Loucy (cell line): ENCODE results near the gene SNRNP25.
"Not testable (repeated sequence)": the region's sequence is repeated elsewhere in the genome, so short reads cannot be mapped to it uniquely, and the experiment has no call there.

Experiments used
- H2AFZ ChIP-seq: fragments of 200-600 bp; sonication (generic); 2 replicates; pipeline ENCODE4 v1.6.0; 2016; ENCODE audit warnings: antibody characterized with exemption, mild to moderate bottlenecking, low read length, moderate library complexity
- H3F3A ChIP-seq: fragments of 200-600 bp; 2 replicates; pipeline ENCODE4 v1.6.0; 2016; ENCODE audit warnings: antibody characterized with exemption, low read depth, mild to moderate bottlenecking
- H3K27me3 ChIP-seq: fragments of 200-600 bp; sonication (generic); 2 replicates; pipeline ENCODE4 v1.6.1; 2014; ENCODE audit warnings: low read length, mild to moderate bottlenecking; ENCODE audit not compliant: insufficient read depth, poor library complexity, severe bottlenecking
- H3K36me3 ChIP-seq: fragments of 200-600 bp; sonication (generic); 2 replicates; pipeline ENCODE4 v1.6.1; 2016; ENCODE audit warnings: low read length; ENCODE audit not compliant: insufficient read depth
- H3K4me1 ChIP-seq: fragments of 200-600 bp; sonication (generic); 2 replicates; pipeline ENCODE4 v1.5.1; 2014; ENCODE audit warnings: low read length, mild to moderate bottlenecking; ENCODE audit not compliant: insufficient read depth, poor library complexity, severe bottlenecking
- H3K4me2 ChIP-seq: fragments of 200-600 bp; sonication (generic); 2 replicates; pipeline ENCODE4 v1.6.0; 2014; ENCODE audit warnings: antibody characterized with exemption, low read length, low read depth, mild to moderate bottlenecking; ENCODE audit not compliant: poor library complexity, severe bottlenecking
- H3K4me3 ChIP-seq: fragments of 200-600 bp; sonication (generic); 2 replicates; pipeline ENCODE4 v1.5.1; 2014; ENCODE audit warnings: low read length, mild to moderate bottlenecking, mixed read lengths; ENCODE audit not compliant: poor library complexity, severe bottlenecking
- H3K79me2 ChIP-seq: fragments of 200-600 bp; sonication (generic); 2 replicates; pipeline ENCODE4 v1.6.1; 2014; ENCODE audit warnings: low read length; ENCODE audit not compliant: insufficient read depth
- H3K9ac ChIP-seq: fragments of 200-600 bp; sonication (generic); 2 replicates; pipeline ENCODE4 v1.6.0; 2014; ENCODE audit warnings: mild to moderate bottlenecking, low read depth, low read length, moderate library complexity; ENCODE audit not compliant: poor library complexity, severe bottlenecking
- H3K9me2 ChIP-seq: fragments of 200-600 bp; sonication (generic); replicated peaks from 2 replicates; pipeline ENCODE4 v1.6.1; 2016; ENCODE audit warnings: low read depth, low read length, mixed read lengths
- H3K9me3 ChIP-seq: fragments of 200-600 bp; sonication (generic); 2 replicates; pipeline ENCODE4 v1.6.1; 2014; ENCODE audit warnings: mild to moderate bottlenecking, antibody characterized with exemption, low read length, low read depth; ENCODE audit not compliant: insufficient read depth
- H4K20me1 ChIP-seq: fragments of 200-600 bp; sonication (generic); 2 replicates; pipeline ENCODE4 v1.6.0; 2014; ENCODE audit warnings: antibody characterized with exemption, low read length, mild to moderate bottlenecking; ENCODE audit not compliant: insufficient read depth, poor library complexity, severe bottlenecking
- EZH2phosphoT487 ChIP-seq: fragments of 200-600 bp; IDR thresholded peaks from 2 replicates; pipeline ENCODE4 v1.6.1; 2018; ENCODE audit warnings: antibody characterized with exemption, mild to moderate bottlenecking, moderate library complexity, borderline replicate concordance
- TF ChIP-seq, protein P1 (sequence below): fragments of 200-600 bp; sonication (generic); conservative IDR thresholded peaks from 2 replicates; pipeline ENCODE4 v1.5.1; 2014; ENCODE audit warnings: mild to moderate bottlenecking, antibody characterized with exemption, low read length

Gene SNRNP25

DNA sequence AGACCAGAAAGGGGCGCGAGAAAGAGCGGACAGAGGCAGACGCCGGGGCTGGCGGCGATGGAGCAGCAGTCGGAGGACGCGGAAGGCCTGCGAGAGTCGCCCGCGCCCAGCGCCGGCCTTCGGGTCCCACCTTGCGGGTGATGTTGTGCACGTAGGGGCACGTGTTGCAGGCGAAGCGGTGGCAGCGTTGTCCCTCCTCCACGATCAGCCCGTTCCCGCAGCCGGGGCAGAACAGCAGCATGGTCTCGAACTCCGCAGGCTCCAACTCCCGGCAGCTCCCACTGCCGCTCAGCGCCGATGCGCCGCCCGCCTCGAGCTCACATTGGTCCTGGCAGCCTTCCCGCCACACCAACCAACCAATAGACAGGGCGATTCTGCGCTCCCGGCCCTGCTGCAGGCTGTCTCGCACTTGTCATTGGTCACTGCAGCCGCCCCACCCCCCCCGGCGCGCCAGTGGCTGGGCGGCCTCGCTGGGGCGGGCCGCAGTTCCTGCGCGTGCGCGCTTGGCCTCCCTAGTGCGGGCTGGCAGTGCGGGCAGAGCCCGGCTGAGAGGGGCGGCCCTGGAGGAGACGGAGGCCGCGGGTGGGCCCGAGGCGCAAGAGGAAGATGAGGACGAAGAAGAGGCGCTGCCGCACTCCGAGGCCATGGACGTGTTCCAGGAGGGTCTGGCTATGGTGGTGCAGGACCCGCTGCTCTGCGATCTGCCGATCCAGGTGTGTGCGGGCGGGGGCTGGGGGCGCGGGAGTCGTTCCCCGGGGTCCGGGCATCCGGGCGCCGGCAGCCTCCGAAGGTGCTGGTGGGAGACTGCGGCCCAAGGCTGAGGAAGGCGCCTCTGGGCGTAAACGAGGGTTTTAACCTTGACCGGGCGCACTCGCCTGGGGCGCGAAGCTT lies at the start of gene SNRNP25, which contains the start of gene POLR3K:
SNRNP25 (plus strand) TSS at position 483 of the 891 bp plus-strand sequence; CDS start at position 672, 189 bp downstream.
POLR3K (minus strand) TSS at position 263 of the 891 bp plus-strand sequence; CDS start at position 241, 22 bp downstream.
- Histone ChIP-seq H3K9me3 (no peaks in the 10 kb centered on the region), H2AFZ (peak within 1 kb of the TSS; percentile 93), H3K9me2 (no peaks in the 10 kb centered on the region), H3K4me3 (peak within 1 kb of the TSS; percentile 91), H3K4me1 (peaks cover 35% of the 10 kb centered on the region), H3F3A (no peaks in the 10 kb centered on the region), H3K36me3 (no peaks in the 10 kb centered on the region), H3K79me2 (peaks cover 22% of the 10 kb centered on the region; the same call in 1 of the 2 replicates), H3K9ac (peak within 1 kb of the TSS; percentile 93), H4K20me1 (peaks cover 9% of the 10 kb centered on the region), H3K27me3 (no peaks in the 10 kb centered on the region), H3K4me2 (peak within 1 kb of the TSS; percentile 75)
- TF ChIP-seq, protein P1, sequence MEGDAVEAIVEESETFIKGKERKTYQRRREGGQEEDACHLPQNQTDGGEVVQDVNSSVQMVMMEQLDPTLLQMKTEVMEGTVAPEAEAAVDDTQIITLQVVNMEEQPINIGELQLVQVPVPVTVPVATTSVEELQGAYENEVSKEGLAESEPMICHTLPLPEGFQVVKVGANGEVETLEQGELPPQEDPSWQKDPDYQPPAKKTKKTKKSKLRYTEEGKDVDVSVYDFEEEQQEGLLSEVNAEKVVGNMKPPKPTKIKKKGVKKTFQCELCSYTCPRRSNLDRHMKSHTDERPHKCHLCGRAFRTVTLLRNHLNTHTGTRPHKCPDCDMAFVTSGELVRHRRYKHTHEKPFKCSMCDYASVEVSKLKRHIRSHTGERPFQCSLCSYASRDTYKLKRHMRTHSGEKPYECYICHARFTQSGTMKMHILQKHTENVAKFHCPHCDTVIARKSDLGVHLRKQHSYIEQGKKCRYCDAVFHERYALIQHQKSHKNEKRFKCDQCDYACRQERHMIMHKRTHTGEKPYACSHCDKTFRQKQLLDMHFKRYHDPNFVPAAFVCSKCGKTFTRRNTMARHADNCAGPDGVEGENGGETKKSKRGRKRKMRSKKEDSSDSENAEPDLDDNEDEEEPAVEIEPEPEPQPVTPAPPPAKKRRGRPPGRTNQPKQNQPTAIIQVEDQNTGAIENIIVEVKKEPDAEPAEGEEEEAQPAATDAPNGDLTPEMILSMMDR, result no peak
- TF ChIP-seq EZH2phosphoT487, result no peak

DNA sequence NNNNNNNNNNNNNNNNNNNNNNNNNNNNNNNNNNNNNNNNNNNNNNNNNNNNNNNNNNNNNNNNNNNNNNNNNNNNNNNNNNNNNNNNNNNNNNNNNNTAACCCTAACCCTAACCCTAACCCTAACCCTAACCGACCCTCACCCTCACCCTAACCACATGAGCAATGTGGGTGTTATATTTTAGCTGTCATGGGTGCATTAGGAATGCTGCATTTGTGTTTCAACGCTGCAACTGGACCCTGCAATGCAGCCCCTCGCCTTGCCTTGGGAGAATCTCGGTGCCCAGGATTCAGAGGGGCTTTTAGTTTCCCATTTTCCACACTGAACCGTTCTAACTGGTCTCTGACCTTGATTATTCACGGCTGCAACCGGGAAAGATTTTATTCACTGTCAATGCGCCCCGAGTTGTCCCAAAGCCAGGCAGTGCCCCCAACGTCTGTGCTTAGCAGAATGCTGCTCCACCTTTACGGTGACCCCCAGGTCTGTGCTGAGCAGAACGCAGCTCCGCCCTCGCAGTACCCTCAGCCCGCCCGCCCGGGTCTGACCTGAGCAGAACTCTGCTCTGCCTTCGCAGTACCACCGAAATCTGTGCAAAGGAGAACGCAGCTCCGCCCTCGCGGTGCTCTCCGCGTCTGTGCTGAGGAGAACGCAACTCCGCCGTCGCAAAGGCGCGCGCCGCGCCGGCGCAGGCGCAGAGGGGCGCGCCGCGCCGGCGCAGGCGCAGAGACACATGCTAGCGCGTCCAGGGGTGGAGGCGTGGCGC lies 43.5 kb upstream of the SNRNP25 start:
- H3K27me3 ChIP-seq, result no peaks in the 10 kb centered on the region
- no peak for TF ChIP-seq EZH2phosphoT487
- TF ChIP-seq, protein P1, result no peak
- no peaks in the 10 kb centered on the region for H3K4me1 ChIP-seq
- H3K4me2 ChIP-seq, result no peak overlapping the region
- no peaks in the 10 kb centered on the region for H3K79me2 ChIP-seq
- no peaks in the 10 kb centered on the region for H3K9me3 ChIP-seq
- H3K36me3 ChIP-seq, result no peaks in the 10 kb centered on the region
- H3F3A ChIP-seq, result no peaks in the 10 kb centered on the region
- H2AFZ ChIP-seq, result no peak overlapping the region
- H3K9me2 ChIP-seq, result no peaks in the 10 kb centered on the region
- H3K9ac ChIP-seq, result no peak overlapping the region
- H4K20me1 ChIP-seq, result no peaks in the 10 kb centered on the region
- no peak overlapping the region for H3K4me3 ChIP-seq

DNA sequence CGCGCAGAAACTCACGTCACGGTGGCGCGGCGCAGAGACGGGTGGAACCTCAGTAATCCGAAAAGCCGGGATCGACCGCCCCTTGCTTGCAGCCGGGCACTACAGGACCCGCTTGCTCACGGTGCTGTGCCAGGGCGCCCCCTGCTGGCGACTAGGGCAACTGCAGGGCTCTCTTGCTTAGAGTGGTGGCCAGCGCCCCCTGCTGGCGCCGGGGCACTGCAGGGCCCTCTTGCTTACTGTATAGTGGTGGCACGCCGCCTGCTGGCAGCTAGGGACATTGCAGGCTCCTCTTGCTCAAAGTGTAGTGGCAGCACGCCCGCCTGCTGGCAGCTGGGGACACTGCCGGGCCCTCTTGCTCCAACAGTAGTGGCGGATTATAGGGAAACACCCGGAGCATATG lies 42.9 kb upstream of the SNRNP25 start:
- TF ChIP-seq, protein P1, result peak; percentile 31
- H3K36me3 ChIP-seq, result not testable (repeated sequence)

DNA sequence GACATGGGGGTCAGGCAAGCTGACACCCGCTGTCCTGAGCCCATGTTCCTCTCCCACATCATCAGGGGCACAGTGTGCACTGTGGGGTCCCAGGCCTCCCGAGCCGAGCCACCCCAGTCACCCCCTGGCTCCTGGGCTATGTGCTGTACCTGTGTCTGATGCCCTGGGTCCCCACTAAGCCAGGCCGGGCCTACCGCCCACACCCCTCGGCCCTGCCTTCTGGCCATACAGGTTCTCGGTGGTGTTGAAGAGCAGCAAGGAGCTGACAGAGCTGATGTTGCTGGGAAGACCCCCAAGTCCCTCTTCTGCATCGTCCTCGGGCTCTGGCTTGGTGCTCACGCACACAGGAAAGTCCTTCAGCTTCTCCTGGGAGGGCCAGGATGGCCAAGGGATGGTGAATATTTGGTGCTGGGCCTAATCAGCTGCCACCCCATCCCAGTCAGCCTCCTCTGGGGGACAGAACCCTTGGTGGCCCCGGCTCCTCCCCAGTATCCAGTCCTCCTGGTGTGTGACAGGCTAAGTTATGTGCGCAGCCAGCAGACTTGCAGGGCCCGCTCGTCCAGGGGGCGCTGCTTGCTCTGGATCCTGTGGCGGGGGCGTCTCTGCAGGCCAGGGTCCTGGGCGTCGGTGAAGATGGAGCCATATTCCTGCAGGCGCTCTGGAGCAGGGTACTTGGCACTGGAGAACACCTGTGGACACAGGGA lies 36.4 kb upstream of the SNRNP25 start:
- H3F3A ChIP-seq, H3K79me2 ChIP-seq, H3K4me2 ChIP-seq, H4K20me1 ChIP-seq, H3K4me3 ChIP-seq, H3K27me3 ChIP-seq, H3K4me1 ChIP-seq, H3K9me2 ChIP-seq, H2AFZ ChIP-seq, H3K9ac ChIP-seq, H3K36me3 ChIP-seq, H3K9me3 ChIP-seq: not testable (repeated sequence)

More for the DNA sequence above, 42.9 kb upstream of the SNRNP25 start:
- H3K4me3 ChIP-seq, H3K9me3 ChIP-seq, H3K9ac ChIP-seq, H3K4me1 ChIP-seq, H3K79me2 ChIP-seq, H3K27me3 ChIP-seq, H3K9me2 ChIP-seq, H3K4me2 ChIP-seq, H3F3A ChIP-seq, H2AFZ ChIP-seq, H4K20me1 ChIP-seq: not testable (repeated sequence)
